Cardiac muscle cell (in vitro differentiated cells and primary cell): ENCODE results near the gene THUMPD1. TPM values are rescaled to one million over a fixed set of nuclear protein-coding genes. Genes with fewer than 3 reads are reported as not detected.

Experiments used
- DNase-seq, 2 donors: peaks; one replicate each; pipeline versions ENCODE4 v3.0.0 to v3.0.0-alpha.2; 2010 to 2017; ENCODE audit warnings: low read depth in 1 of 2, low spot score in 1 of 2
- H3K27ac ChIP-seq: fragments of 200-600 bp; sonication (generic); 2 replicates; pipeline ENCODE4 v1.5.1; 2016
- H3K27me3 ChIP-seq: fragments of 200-600 bp; sonication (generic); 2 replicates; pipeline ENCODE4 v1.6.0; 2016; ENCODE audit warnings: control low read depth
- H3K36me3 ChIP-seq: fragments of 200-600 bp; sonication (generic); 2 replicates; pipeline ENCODE4 v1.5.1; 2016; ENCODE audit warnings: control low read depth
- H3K4me1 ChIP-seq: fragments of 200-600 bp; sonication (generic); 2 replicates; pipeline ENCODE4 v1.8.1; 2017; ENCODE audit warnings: low read depth, mild to moderate bottlenecking, mixed run types
- H3K4me3 ChIP-seq: fragments of 200-600 bp; sonication (generic); 2 replicates; pipeline ENCODE4 v1.5.1; 2016; ENCODE audit warnings: mild to moderate bottlenecking
- H3K9me3 ChIP-seq: fragments of 200-600 bp; sonication (generic); 2 replicates; pipeline ENCODE4 v1.5.1; 2017; ENCODE audit warnings: low read depth, mild to moderate bottlenecking, control low read depth
- CTCF ChIP-seq: IDR thresholded peaks from 2 replicates; pipeline ENCODE4 v1.5.1; 2012; ENCODE audit warnings: low read depth, mild to moderate bottlenecking, low read length
- polyA plus RNA-seq: library from polyadenylated mRNA; unstranded; fragments of >200 nt; fragmentation: Nextera tagmentation; extraction: Ambion mirVana; gene quantifications from 2 replicates; pipeline ENCODE4 v1.2.1, GENCODE V29; 2016
- total RNA-seq: library from RNA; depleted of rRNA; stranded (reverse); fragments of >200 nt; gene quantifications from 2 replicates; pipeline ENCODE4 v1.2.3, GENCODE V29; 2016

THUMPD1 gene
- total and polyA plus RNA-seq, 2 experiments from 2014 or later: 22.8 to 83.3 TPM

- DNase-seq: no peak
- Histone ChIP-seq H3K4me3 (no peak overlapping the region), H3K4me1 (no peaks in the 10 kb centered on the region), H3K36me3 (no peaks in the 10 kb centered on the region), H3K27ac (no peak overlapping the region), H3K9me3 (no peaks in the 10 kb centered on the region), H3K27me3 (no peaks in the 10 kb centered on the region)
- TF ChIP-seq CTCF: no peak
These were observed 5.6 kb upstream of the THUMPD1 start for GRCh38 chr16:20747030-20747816.

- no peaks in the 10 kb centered on the region for H3K27me3 ChIP-seq
- H3K9me3 ChIP-seq: no peaks in the 10 kb centered on the region
- no peak overlapping the region for H3K27ac ChIP-seq
- DNase-seq: no peak
- H3K4me3 ChIP-seq: no peak overlapping the region
- TF ChIP-seq CTCF: no peak
- H3K4me1 ChIP-seq: no peaks in the 10 kb centered on the region
- H3K36me3 ChIP-seq: no peaks in the 10 kb centered on the region
These were observed 4.8 kb upstream of the THUMPD1 start for GRCh38 chr16:20746461-20746860.

- peak in 1 of 2 donors; percentile 13 for DNase-seq
- TF ChIP-seq CTCF: no peak
- Histone ChIP-seq H3K4me1 (peaks cover 7% of the 10 kb centered on the region), H3K4me3 (no peak overlapping the region), H3K27me3 (no peaks in the 10 kb centered on the region), H3K27ac (no peak overlapping the region), H3K36me3 (no peaks in the 10 kb centered on the region), H3K9me3 (no peaks in the 10 kb centered on the region)
These were observed 3.4 kb upstream of the THUMPD1 start for GRCh38 chr16:20744922-20745440.

GRCh38 chr16:20743591-20743990 lies 2.0 kb upstream of the THUMPD1 start:
- peaks cover 9% of the 10 kb centered on the region for H3K4me1 ChIP-seq
- no peak overlapping the region for H3K4me3 ChIP-seq
- H3K27me3 ChIP-seq: no peaks in the 10 kb centered on the region
- no peak overlapping the region for H3K27ac ChIP-seq
- peaks cover 3% of the 10 kb centered on the region for H3K36me3 ChIP-seq
- no peak for DNase-seq
- no peak for TF ChIP-seq CTCF
- H3K9me3 ChIP-seq: no peaks in the 10 kb centered on the region

- H3K36me3 ChIP-seq: peaks cover 27% of the 10 kb centered on the region
- H3K4me3 ChIP-seq: peak overlapping the region; percentile 58
- peak overlapping the region; percentile 82 for H3K27ac ChIP-seq
These were observed 607 bp downstream of the THUMPD1 start for GRCh38 chr16:20740901-20741521.

More at GRCh38 chr16:20740901-20741521, 607 bp downstream of the THUMPD1 start:
- no peak for TF ChIP-seq CTCF
- peak; percentile 84 to 87 for DNase-seq
- H3K9me3 ChIP-seq: no peaks in the 10 kb centered on the region
- H3K27me3 ChIP-seq: no peaks in the 10 kb centered on the region
- H3K4me1 ChIP-seq: peaks cover 9% of the 10 kb centered on the region
